SK-N-SH treated with all-trans-retinoic acid at 6 μM for 48 hours (cell line): ENCODE measurements around the gene JARID2.

ENCODE experiments used
- ATAC-seq: fragments of 200-7000 bp; cut with Tn5 transposase; 3 replicates; pipeline ENCODE4 v1.9.1; 2020; ENCODE audit warnings: mild to moderate bottlenecking, moderate library complexity
- ARNTL ChIP-seq: fragments of 450-650 bp; formaldehyde crosslinking; IDR thresholded peaks from 2 replicates; pipeline ENCODE4 v1.5.0; 2020; ENCODE audit warnings: low read depth, mild to moderate bottlenecking, moderate library complexity, borderline replicate concordance
- BACH2 ChIP-seq: fragments of 250-450 bp; sonication (Bioruptor Pico); IDR thresholded peaks from 2 replicates; pipeline ENCODE4 v1.9.0; 2021; ENCODE audit warnings: mild to moderate bottlenecking, borderline replicate concordance
- CSDC2 ChIP-seq: fragments of 250-450 bp; sonication (Bioruptor Pico); IDR thresholded peaks from 2 replicates; pipeline ENCODE4 v1.5.0; 2020; ENCODE audit warnings: mild to moderate bottlenecking, moderate library complexity
- ESRRG ChIP-seq: fragments of 250-450 bp; sonication (Bioruptor Pico); IDR thresholded peaks from 2 replicates; pipeline ENCODE4 v1.6.1; 2021; ENCODE audit warnings: mild to moderate bottlenecking
- OSR1 ChIP-seq: fragments of 250-450 bp; sonication (Bioruptor Pico); IDR thresholded peaks from 2 replicates; pipeline ENCODE4 v1.8.0; 2022; ENCODE audit warnings: moderate library complexity, mild to moderate bottlenecking, inconsistent platforms
- PPARA ChIP-seq: fragments of 250-450 bp; sonication (Bioruptor Pico); IDR thresholded peaks from 2 replicates; pipeline ENCODE4 v1.5.0; 2020; ENCODE audit warnings: mild to moderate bottlenecking, borderline replicate concordance
- RARB ChIP-seq: fragments of 250-450 bp; sonication (Bioruptor Pico); IDR thresholded peaks from 2 replicates; pipeline ENCODE4 v1.8.0; 2021; ENCODE audit warnings: mild to moderate bottlenecking, moderate library complexity
- SNAI2 ChIP-seq: fragments of 250-450 bp; sonication (Bioruptor Pico); IDR thresholded peaks from 2 replicates; pipeline ENCODE4 v1.5.0; 2020; ENCODE audit warnings: mild to moderate bottlenecking, moderate library complexity
- TCF4 ChIP-seq: fragments of 250-450 bp; sonication (Bioruptor Pico); IDR thresholded peaks from 2 replicates; pipeline ENCODE4 v1.8.0; 2021; ENCODE audit warnings: mild to moderate bottlenecking, moderate library complexity, borderline replicate concordance
- TOX ChIP-seq: fragments of 250-450 bp; sonication (Bioruptor Pico); IDR thresholded peaks from 2 replicates; pipeline ENCODE4 v1.8.0; 2021; ENCODE audit warnings: mild to moderate bottlenecking, moderate library complexity, borderline replicate concordance
- ZC3H10 ChIP-seq: fragments of 250-450 bp; sonication (Bioruptor Pico); IDR thresholded peaks from 2 replicates; pipeline ENCODE4 v1.5.1; 2021; ENCODE audit warnings: mild to moderate bottlenecking, moderate library complexity
- ZFP3 ChIP-seq: fragments of 250-450 bp; sonication (Bioruptor Pico); IDR thresholded peaks from 2 replicates; pipeline ENCODE4 v1.5.0; 2020; ENCODE audit warnings: mild to moderate bottlenecking, moderate library complexity
- ZFP30 ChIP-seq: fragments of 450-650 bp; formaldehyde crosslinking; IDR thresholded peaks from 2 replicates; pipeline ENCODE4 v1.5.0; 2022; ENCODE audit warnings: mild to moderate bottlenecking, moderate library complexity
- ZNF565 ChIP-seq: fragments of 450-650 bp; formaldehyde crosslinking; conservative IDR thresholded peaks from 2 replicates; pipeline ENCODE4 v1.5.0; 2020; ENCODE audit warnings: low read depth, mild to moderate bottlenecking, moderate library complexity
- ZNF70 ChIP-seq: fragments of 450-650 bp; formaldehyde crosslinking; IDR thresholded peaks from 2 replicates; pipeline ENCODE4 v1.5.0; 2020; ENCODE audit warnings: mild to moderate bottlenecking, moderate library complexity
- ZNF8 ChIP-seq: fragments of 450-650 bp; formaldehyde crosslinking; IDR thresholded peaks from 2 replicates; pipeline ENCODE4 v1.5.0; 2020; ENCODE audit warnings: mild to moderate bottlenecking, moderate library complexity
- TF ChIP-seq, protein P1 (sequence below): fragments of 250-450 bp; sonication (Bioruptor Pico); IDR thresholded peaks from 2 replicates; pipeline ENCODE4 v1.5.1; 2021; ENCODE audit warnings: mild to moderate bottlenecking, moderate library complexity
- TF ChIP-seq, protein P2 (sequence below): fragments of 250-450 bp; sonication (Bioruptor Pico); IDR thresholded peaks from 2 replicates; pipeline ENCODE4 v1.5.1; 2020; ENCODE audit warnings: low read depth, mild to moderate bottlenecking, moderate library complexity
- TF ChIP-seq, protein P3 (sequence below): fragments of 250-450 bp; sonication (Bioruptor Pico); IDR thresholded peaks from 2 replicates; pipeline ENCODE4 v1.8.0; 2020; ENCODE audit warnings: mild to moderate bottlenecking, moderate library complexity, borderline replicate concordance
- TF ChIP-seq, protein P4 (sequence below): fragments of 250-450 bp; sonication (Bioruptor Pico); IDR thresholded peaks from 2 replicates; pipeline ENCODE4 v1.5.0; 2020; ENCODE audit warnings: mild to moderate bottlenecking, moderate library complexity

The JARID2 gene

DNA sequence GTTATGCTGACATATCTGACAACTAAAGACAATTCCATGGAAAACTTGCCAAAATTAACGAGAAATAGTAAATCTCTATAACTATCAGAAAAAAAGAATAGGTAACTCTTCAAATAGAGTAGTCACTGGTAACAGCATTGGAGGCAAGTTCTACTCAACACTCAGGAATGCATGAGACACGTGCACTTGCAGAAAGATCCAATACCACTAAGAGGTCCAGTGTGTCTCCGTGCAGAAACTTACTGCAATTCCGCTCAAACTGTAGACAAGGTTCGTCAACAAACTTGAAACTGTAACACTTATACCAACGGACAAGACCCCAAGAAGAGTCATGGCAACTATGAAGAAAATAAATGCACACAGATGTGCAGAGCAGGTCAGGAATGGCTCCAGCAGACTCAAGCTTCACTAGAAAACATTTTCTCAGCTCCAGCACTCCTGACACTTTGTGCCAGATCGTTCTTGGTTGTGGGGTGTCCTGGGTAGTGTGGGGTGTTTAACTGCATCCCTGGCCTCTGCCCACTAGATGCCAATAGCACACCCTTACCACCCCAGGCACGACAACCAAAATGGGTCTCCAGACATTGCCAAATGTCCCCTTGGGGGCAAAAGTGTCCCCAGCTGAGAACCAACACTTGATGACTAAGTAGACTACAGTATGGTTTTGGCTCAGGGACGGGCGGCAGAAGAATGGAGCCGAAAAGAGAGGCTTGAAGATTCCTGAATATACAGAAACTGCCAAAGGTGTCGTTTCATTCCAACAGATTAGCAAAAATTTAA is 282.2 kb downstream of the JARID2 start:
- ATAC-seq, result no peak
- TF ChIP-seq ZC3H10 (CRISPR knock-in tag), result no peak
- TF ChIP-seq RARB (CRISPR knock-in tag), result no peak
- TF ChIP-seq ZNF8 (CRISPR knock-in tag), result no peak
- TF ChIP-seq, protein P1, sequence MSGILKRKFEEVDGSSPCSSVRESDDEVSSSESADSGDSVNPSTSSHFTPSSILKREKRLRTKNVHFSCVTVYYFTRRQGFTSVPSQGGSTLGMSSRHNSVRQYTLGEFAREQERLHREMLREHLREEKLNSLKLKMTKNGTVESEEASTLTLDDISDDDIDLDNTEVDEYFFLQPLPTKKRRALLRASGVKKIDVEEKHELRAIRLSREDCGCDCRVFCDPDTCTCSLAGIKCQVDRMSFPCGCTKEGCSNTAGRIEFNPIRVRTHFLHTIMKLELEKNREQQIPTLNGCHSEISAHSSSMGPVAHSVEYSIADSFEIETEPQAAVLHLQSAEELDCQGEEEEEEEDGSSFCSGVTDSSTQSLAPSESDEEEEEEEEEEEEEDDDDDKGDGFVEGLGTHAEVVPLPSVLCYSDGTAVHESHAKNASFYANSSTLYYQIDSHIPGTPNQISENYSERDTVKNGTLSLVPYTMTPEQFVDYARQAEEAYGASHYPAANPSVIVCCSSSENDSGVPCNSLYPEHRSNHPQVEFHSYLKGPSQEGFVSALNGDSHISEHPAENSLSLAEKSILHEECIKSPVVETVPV (CRISPR knock-in tag), result no peak
- no peak for TF ChIP-seq BACH2 (CRISPR knock-in tag)
- no peak for TF ChIP-seq PPARA (CRISPR knock-in tag)
- no peak for TF ChIP-seq SNAI2 (CRISPR knock-in tag)
- no peak for TF ChIP-seq TOX (CRISPR knock-in tag)
- TF ChIP-seq TCF4, result no peak

DNA sequence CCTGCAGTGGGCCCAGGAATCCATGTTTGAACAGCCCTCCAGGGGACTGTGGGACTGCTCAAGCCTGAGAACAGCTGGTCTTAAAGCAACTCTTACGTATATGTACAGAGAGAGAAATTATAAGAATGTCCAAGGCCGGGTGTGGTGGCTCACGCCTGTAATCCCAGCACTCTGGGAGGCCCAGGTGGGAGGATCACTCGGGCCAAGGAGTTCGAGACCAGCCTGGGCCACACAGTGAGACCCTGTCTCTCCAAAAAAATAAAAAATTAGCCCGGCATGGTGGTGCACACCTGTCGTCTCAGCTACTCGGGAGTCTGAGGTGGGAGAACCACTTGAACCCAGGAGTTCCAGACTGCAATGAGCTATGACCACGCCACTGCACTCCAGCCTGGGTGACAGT is 283.0 kb downstream of the JARID2 start:
- ATAC-seq, result no peak

DNA sequence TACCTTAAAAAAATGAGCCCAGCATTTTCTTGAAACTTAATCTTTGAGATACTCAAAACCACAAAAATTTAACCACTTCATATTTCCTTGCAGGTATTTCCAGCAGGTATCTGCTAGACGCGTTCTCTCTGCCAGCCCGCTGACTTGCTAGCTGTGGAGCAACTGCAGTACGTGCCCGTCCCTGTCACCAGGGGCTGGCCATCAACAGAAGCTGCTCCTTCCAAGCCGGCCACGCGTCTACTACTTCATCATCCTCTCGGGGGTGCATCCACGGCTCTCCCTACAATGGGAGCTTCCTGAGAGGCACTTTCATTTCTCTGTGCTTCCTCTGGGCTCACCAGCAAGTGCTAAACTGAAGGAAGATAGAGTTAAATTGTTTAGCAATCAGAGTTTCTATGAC is 284.5 kb downstream of the JARID2 start:
- TF ChIP-seq RARB (CRISPR knock-in tag) (no peak), ZNF565 (no peak), ZFP3 (CRISPR knock-in tag) (no peak), BACH2 (CRISPR knock-in tag) (no peak), ARNTL (CRISPR knock-in tag) (no peak), CSDC2 (CRISPR knock-in tag) (no peak), TCF4 (no peak), ESRRG (no peak)
- ATAC-seq, result no peak

More for the DNA sequence above, 283.0 kb downstream of the JARID2 start:
- TF ChIP-seq RARB (CRISPR knock-in tag) (no peak), ZNF565 (no peak), ZFP30 (CRISPR knock-in tag) (no peak), OSR1 (CRISPR knock-in tag) (no peak), ZC3H10 (CRISPR knock-in tag) (no peak), ZNF70 (CRISPR knock-in tag) (no peak), CSDC2 (CRISPR knock-in tag) (no peak), TOX (CRISPR knock-in tag) (no peak), ZFP3 (CRISPR knock-in tag) (no peak)
- TF ChIP-seq, protein P2, sequence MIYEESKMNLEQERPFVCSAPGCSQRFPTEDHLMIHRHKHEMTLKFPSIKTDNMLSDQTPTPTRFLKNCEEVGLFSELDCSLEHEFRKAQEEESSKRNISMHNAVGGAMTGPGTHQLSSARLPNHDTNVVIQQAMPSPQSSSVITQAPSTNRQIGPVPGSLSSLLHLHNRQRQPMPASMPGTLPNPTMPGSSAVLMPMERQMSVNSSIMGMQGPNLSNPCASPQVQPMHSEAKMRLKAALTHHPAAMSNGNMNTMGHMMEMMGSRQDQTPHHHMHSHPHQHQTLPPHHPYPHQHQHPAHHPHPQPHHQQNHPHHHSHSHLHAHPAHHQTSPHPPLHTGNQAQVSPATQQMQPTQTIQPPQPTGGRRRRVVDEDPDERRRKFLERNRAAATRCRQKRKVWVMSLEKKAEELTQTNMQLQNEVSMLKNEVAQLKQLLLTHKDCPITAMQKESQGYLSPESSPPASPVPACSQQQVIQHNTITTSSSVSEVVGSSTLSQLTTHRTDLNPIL (CRISPR knock-in tag), result no peak
- TF ChIP-seq, protein P3, sequence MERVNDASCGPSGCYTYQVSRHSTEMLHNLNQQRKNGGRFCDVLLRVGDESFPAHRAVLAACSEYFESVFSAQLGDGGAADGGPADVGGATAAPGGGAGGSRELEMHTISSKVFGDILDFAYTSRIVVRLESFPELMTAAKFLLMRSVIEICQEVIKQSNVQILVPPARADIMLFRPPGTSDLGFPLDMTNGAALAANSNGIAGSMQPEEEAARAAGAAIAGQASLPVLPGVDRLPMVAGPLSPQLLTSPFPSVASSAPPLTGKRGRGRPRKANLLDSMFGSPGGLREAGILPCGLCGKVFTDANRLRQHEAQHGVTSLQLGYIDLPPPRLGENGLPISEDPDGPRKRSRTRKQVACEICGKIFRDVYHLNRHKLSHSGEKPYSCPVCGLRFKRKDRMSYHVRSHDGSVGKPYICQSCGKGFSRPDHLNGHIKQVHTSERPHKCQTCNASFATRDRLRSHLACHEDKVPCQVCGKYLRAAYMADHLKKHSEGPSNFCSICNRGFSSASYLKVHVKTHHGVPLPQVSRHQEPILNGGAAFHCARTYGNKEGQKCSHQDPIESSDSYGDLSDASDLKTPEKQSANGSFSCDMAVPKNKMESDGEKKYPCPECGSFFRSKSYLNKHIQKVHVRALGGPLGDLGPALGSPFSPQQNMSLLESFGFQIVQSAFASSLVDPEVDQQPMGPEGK, result no peak

DNA sequence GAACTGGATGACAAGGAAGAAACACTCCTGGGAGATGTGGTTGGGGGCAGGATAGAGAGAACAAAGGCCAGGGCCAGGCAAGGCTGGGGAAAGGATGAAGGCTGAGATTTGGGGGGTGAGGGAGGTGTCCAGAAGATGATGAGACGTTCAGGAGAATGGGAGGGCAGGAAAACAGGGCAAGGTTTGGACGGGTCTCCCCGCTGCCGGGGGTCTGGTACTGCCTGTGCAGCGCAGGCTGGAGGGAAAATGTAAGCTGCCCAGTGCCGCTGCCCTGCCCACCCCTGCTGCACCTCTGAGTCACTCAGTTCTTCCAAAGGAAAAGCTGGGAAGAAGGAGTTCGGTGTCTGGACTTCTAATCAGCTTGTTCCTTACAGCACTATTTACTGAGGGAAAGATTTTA is 286.1 kb downstream of the JARID2 start:
- ATAC-seq, result no peak
- TF ChIP-seq ZC3H10 (CRISPR knock-in tag) (no peak), ZNF8 (CRISPR knock-in tag) (no peak), BACH2 (CRISPR knock-in tag) (no peak)
- TF ChIP-seq, protein P4, sequence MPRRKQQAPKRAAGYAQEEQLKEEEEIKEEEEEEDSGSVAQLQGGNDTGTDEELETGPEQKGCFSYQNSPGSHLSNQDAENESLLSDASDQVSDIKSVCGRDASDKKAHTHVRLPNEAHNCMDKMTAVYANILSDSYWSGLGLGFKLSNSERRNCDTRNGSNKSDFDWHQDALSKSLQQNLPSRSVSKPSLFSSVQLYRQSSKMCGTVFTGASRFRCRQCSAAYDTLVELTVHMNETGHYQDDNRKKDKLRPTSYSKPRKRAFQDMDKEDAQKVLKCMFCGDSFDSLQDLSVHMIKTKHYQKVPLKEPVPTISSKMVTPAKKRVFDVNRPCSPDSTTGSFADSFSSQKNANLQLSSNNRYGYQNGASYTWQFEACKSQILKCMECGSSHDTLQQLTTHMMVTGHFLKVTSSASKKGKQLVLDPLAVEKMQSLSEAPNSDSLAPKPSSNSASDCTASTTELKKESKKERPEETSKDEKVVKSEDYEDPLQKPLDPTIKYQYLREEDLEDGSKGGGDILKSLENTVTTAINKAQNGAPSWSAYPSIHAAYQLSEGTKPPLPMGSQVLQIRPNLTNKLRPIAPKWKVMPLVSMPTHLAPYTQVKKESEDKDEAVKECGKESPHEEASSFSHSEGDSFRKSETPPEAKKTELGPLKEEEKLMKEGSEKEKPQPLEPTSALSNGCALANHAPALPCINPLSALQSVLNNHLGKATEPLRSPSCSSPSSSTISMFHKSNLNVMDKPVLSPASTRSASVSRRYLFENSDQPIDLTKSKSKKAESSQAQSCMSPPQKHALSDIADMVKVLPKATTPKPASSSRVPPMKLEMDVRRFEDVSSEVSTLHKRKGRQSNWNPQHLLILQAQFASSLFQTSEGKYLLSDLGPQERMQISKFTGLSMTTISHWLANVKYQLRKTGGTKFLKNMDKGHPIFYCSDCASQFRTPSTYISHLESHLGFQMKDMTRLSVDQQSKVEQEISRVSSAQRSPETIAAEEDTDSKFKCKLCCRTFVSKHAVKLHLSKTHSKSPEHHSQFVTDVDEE, result no peak
